H1 (cell line): ENCODE measurements around the gene MANBA. TPM values are rescaled to one million over a fixed set of nuclear protein-coding genes. Genes with fewer than 3 reads are reported as not detected.

Experiments used
- RFX5 ChIP-seq: IDR thresholded peaks from 2 replicates; pipeline ENCODE4 v1.6.1; 2011; ENCODE audit warnings: low read depth, low read length, improper control_type of control experiment, borderline replicate concordance
- SP2 ChIP-seq: IDR thresholded peaks from 2 replicates; pipeline ENCODE4 v1.6.1; 2012; ENCODE audit warnings: mild to moderate bottlenecking, low read length, inconsistent platforms
- polyA plus RNA-seq, 7 experiments: library from polyadenylated mRNA; depleted of rRNA in 3 of 7; stranded (reverse) in 5 of 7; unstranded in 2 of 7; fragments of >200 nt in 5 of 7; fragments of 200-250 nt in 2 of 7; gene quantifications; 1 replicate in 5 of 7; 2 replicates in 1 of 7; 4 replicates in 1 of 7; pipeline versions ENCODE4 v1.2.1 to v1.2.3, GENCODE V29; 2011 to 2013; ENCODE audit warnings: missing spikeins in 2 of 7, mixed read lengths in 2 of 7
- total RNA-seq: library from RNA; stranded (reverse); fragmentation: NEBNext Ultra II Directional; extraction: Animal tissue kit (Norgen Biotek cat#: 25700); gene quantifications from 2 replicates; pipeline ENCODE4 v1.2.1, GENCODE V29; 2021

The MANBA gene
- total and polyA plus RNA-seq, 2 of the 8 experiments (the other 6 are each of a cell fraction or from before 2014, with no cell fraction given) = 22.9 to 27.8 TPM

- TF ChIP-seq SP2 (no peak), RFX5 (no peak)
Observed at GRCh38 chr4:102684610-102685052, 76.1 kb downstream of the MANBA start (continued).
